B cell (primary cell): ENCODE measurements around the gene KRT35. TPM values are rescaled to one million over a fixed set of nuclear protein-coding genes. Genes with fewer than 3 reads are reported as not detected.
A peak's percentile ranks its signal among the peaks of the same experiment; 100 is the strongest.

ENCODE experiments used
- ATAC-seq: fragments of 200-7000 bp; cut with Tn5 transposase; one replicate; pipeline ENCODE4 v1.10.0; 2021; ENCODE audit warnings: low read depth, mild to moderate bottlenecking, moderate number of reproducible peaks, moderate library complexity
- CTCF ChIA-PET: fragments of 350-600 bp; sonication (Branson Sonifier 250); formaldehyde crosslinking; loops from one replicate; lab custom pipeline; 2021; ENCODE audit warnings: antibody characterized with exemption, inconsistent platforms; lab: Charles Lee
- POLR2A ChIA-PET: fragments of 350-600 bp; sonication (Branson Sonifier 250); formaldehyde crosslinking; loops from one replicate; lab custom pipeline; 2021; ENCODE audit warnings: antibody characterized with exemption; lab: Charles Lee
- DNase-seq: peaks from one replicate; pipeline ENCODE4 v3.0.0; 2013
- H2AFZ ChIP-seq: 2 replicates; pipeline ENCODE4 v1.6.1; 2012; ENCODE audit warnings: mild to moderate bottlenecking, low read depth, low read length; ENCODE audit not compliant: insufficient read depth, poor library complexity, severe bottlenecking
- H3K27ac ChIP-seq, 2 donors: 1 replicate in 1 of 2; 2 replicates in 1 of 2; pipeline ENCODE4 v1.5.1; 2012 to 2013; ENCODE audit warnings: low read length in 2 of 2, mild to moderate bottlenecking in 2 of 2, moderate library complexity in 1 of 2
- H3K27me3 ChIP-seq, 4 experiments: fragments of 200-600 bp in 1 of 4; sonication (generic) in 1 of 4; replicated peaks in 1 of 4; 1 replicate in 2 of 4; 2 replicates in 2 of 4; pipeline versions ENCODE4 v1.6.1 to v1.7.0; 2013 to 2016; ENCODE audit warnings: low read length in 3 of 4, mild to moderate bottlenecking in 2 of 4, mixed read lengths in 1 of 4, moderate library complexity in 1 of 4; ENCODE audit not compliant: insufficient read depth in 4 of 4, control insufficient read depth in 3 of 4; ENCODE audit errors: control extremely low read depth in 1 of 4
- H3K36me3 ChIP-seq, 2 experiments: replicated peaks in 1 of 2; 1 replicate in 1 of 2; 2 replicates in 1 of 2; pipeline versions ENCODE4 v1.6.1 to v1.7.1; 2013; ENCODE audit warnings: low read length in 1 of 2; ENCODE audit not compliant: insufficient read depth in 2 of 2, control insufficient read depth in 1 of 2; ENCODE audit errors: control extremely low read depth in 1 of 2, extremely low read depth in 1 of 2
- H3K4me1 ChIP-seq, 2 donors: fragments of 200-600 bp in 1 of 2; sonication (generic) in 1 of 2; 1 replicate in 1 of 2; 2 replicates in 1 of 2; pipeline versions ENCODE4 v1.5.1 to v1.6.1; 2013 to 2017; ENCODE audit warnings: low read length in 2 of 2; ENCODE audit not compliant: control insufficient read depth in 2 of 2, insufficient read depth in 2 of 2
- H3K4me2 ChIP-seq: replicated peaks from 2 replicates; pipeline ENCODE3; 2012; ENCODE audit warnings: mild to moderate bottlenecking, low read depth, low read length; ENCODE audit not compliant: poor library complexity, severe bottlenecking
- H3K4me3 ChIP-seq, 5 experiments: fragments of 200-600 bp in 1 of 5; sonication (generic) in 1 of 5; 1 replicate in 3 of 5; 2 replicates in 2 of 5; pipeline versions ENCODE4 v1.5.1 to v1.7.0; 2011 to 2016; ENCODE audit warnings: low read length in 4 of 5, mild to moderate bottlenecking in 4 of 5, low read depth in 2 of 5, control low read depth in 1 of 5, moderate library complexity in 1 of 5; ENCODE audit not compliant: insufficient read depth in 1 of 5; ENCODE audit errors: control extremely low read depth in 1 of 5, extremely low read depth in 1 of 5
- H3K79me2 ChIP-seq: fragments of 200-600 bp; sonication (generic); one replicate; pipeline ENCODE4 v1.6.0; 2016; ENCODE audit warnings: low read length; ENCODE audit not compliant: control insufficient read depth, insufficient read depth
- H3K9ac ChIP-seq: fragments of 200-600 bp; sonication (generic); 2 replicates; pipeline ENCODE4 v1.6.1; 2017; ENCODE audit warnings: mild to moderate bottlenecking, low read length, moderate library complexity
- H3K9me3 ChIP-seq, 3 donors: one replicate each; pipeline versions ENCODE4 v1.6.1 to v1.7.1; 2013; ENCODE audit warnings: low read length in 2 of 3; ENCODE audit not compliant: control insufficient read depth in 2 of 3, insufficient read depth in 1 of 3; ENCODE audit errors: control extremely low read depth in 1 of 3
- H4K20me1 ChIP-seq: 2 replicates; pipeline ENCODE4 v1.6.0; 2012; ENCODE audit warnings: mild to moderate bottlenecking, low read length; ENCODE audit not compliant: insufficient read depth, control insufficient read depth, poor library complexity, severe bottlenecking
- H3K27ac Mint-ChIP-seq: one replicate; pipeline ENCODE4 v1.8.0; 2021; ENCODE audit warnings: mixed read lengths
- H3K27me3 Mint-ChIP-seq: one replicate; pipeline ENCODE4 v1.8.0; 2021; ENCODE audit warnings: mixed read lengths
- H3K4me1 Mint-ChIP-seq: one replicate; pipeline ENCODE4 v1.8.0; 2021; ENCODE audit warnings: mixed read lengths
- H3K4me3 Mint-ChIP-seq: one replicate; pipeline ENCODE4 v1.8.0; 2021; ENCODE audit warnings: mixed read lengths
- H3K9me3 Mint-ChIP-seq: one replicate; pipeline ENCODE4 v1.8.0; 2022; ENCODE audit warnings: mixed read lengths; ENCODE audit not compliant: insufficient read depth
- CTCF ChIP-seq: fragments of 200-600 bp; IDR thresholded peaks from one replicate; pipeline ENCODE4 v1.8.0; 2022; ENCODE audit warnings: antibody characterized with exemption, mild to moderate bottlenecking
- EZH2 ChIP-seq: IDR thresholded peaks from 2 replicates; pipeline ENCODE4 v1.6.1; 2012; ENCODE audit warnings: borderline replicate concordance, low read depth, mild to moderate bottlenecking, moderate library complexity, low read length; ENCODE audit not compliant: insufficient read depth, poor library complexity, severe bottlenecking
- WGBS: methylation state at CpG from one replicate; pipeline ENCODE4 v1.1.5; 2013; ENCODE audit warnings: missing lambda C conversion rate; ENCODE audit not compliant: insufficient coverage; 5-methylcytosine and 5-hydroxymethylcytosine counted together
- intact Hi-C: fragments of 100-400 bp; cut with micrococcal nuclease; formaldehyde crosslinking; loops from one replicate; pipeline ENCODE4 v1.10.0; 2022
- polyA plus RNA-seq: library from polyadenylated mRNA; depleted of rRNA; stranded (reverse); fragments of >200 nt; gene quantifications from 2 replicates; pipeline ENCODE4 v1.2.3, GENCODE V29; 2012
- total RNA-seq, 2 donors: library from RNA; stranded (reverse); fragments of 120-200 nt in 1 of 2; gene quantifications; 1 replicate in 1 of 2; 2 replicates in 1 of 2; pipeline versions ENCODE4 v1.2.3 to v1.2.4, GENCODE V29; 2013 to 2022

KRT35 gene
- total and polyA plus RNA-seq, 2 donors (not counting 1 experiment from before 2014, with no cell fraction given): not detected

GRCh38 chr17:41496803-41497484 lies 16.0 kb upstream of the KRT35 start:
- Histone ChIP-seq H2AFZ (no peak overlapping the region), H3K27ac (no peak overlapping the region), H3K79me2 (no peaks in the 10 kb centered on the region), H3K27me3 (peaks cover 0 to 3% (median 0%) of the 10 kb centered on the region in 4 experiments), H3K4me2 (peak overlapping the region; percentile 19), H3K36me3 (no peaks in the 10 kb centered on the region), H4K20me1 (no peaks in the 10 kb centered on the region), H3K9me3 (peaks cover 0 to 17% (median 0%) of the 10 kb centered on the region in 3 donors), H3K9ac (no peak overlapping the region), H3K4me3 (no peak overlapping the region), H3K4me1 (peaks cover 0 to 20% of the 10 kb centered on the region in 2 donors)
- DNase-seq: peak; percentile 28
- CTCF ChIA-PET: no interaction called here
- POLR2A ChIA-PET: no interaction called here
- WGBS: 47% methylated on average over 10 of the region's 12 CpGs
- H3K4me1 Mint-ChIP-seq: peaks cover 6% of the 10 kb centered on the region
- intact Hi-C loops: no loop called here
- H3K4me3 Mint-ChIP-seq: no peak overlapping the region
- H3K9me3 Mint-ChIP-seq: no peaks in the 10 kb centered on the region
- TF ChIP-seq EZH2 (no peak), CTCF (no peak)
- H3K27me3 Mint-ChIP-seq: peaks cover 36% of the 10 kb centered on the region
- peak; percentile 47 for ATAC-seq
- H3K27ac Mint-ChIP-seq: no peak overlapping the region

GRCh38 chr17:41494524-41494923 lies 13.6 kb upstream of the KRT35 start:
- no peak overlapping the region for H3K4me2 ChIP-seq
- H3K9me3 ChIP-seq: peaks cover 0 to 14% (median 0%) of the 10 kb centered on the region in 3 donors
- H4K20me1 ChIP-seq: no peaks in the 10 kb centered on the region
- H3K27me3 ChIP-seq: peaks cover 0 to 2% (median 0%) of the 10 kb centered on the region in 4 experiments
- Mint-ChIP-seq H3K27me3 (peaks cover 26% of the 10 kb centered on the region), H3K27ac (no peak overlapping the region), H3K4me1 (peaks cover 6% of the 10 kb centered on the region), H3K4me3 (no peak overlapping the region), H3K9me3 (no peaks in the 10 kb centered on the region)
- CTCF ChIA-PET: interaction anchor here (1.2 kb wide), 1 partner anchor 55 kb away, joined by 3 read pairs; no protein-coding TSS in a partner anchor
- no peak overlapping the region for H3K27ac ChIP-seq
- H3K79me2 ChIP-seq: no peaks in the 10 kb centered on the region
- no peak for ATAC-seq
- TF ChIP-seq CTCF: no peak
- no peak for TF ChIP-seq EZH2
- H3K4me3 ChIP-seq: no peak overlapping the region
- H3K36me3 ChIP-seq: no peaks in the 10 kb centered on the region
- WGBS: 85% methylated on average over 2 of the region's 2 CpGs
- no peak for DNase-seq
- H3K4me1 ChIP-seq: peaks cover 0 to 20% of the 10 kb centered on the region in 2 donors
- no peak overlapping the region for H3K9ac ChIP-seq
- intact Hi-C loops: no loop called here
- no peak overlapping the region for H2AFZ ChIP-seq
- POLR2A ChIA-PET: no interaction called here
